Measurements from ENCODE around the gene RCE1.

- TF ChIP-seq EZH2 (IDR thresholded peaks at IDR 0.05; ENCODE audit: borderline replicate concordance, low read depth, low read length, severe bottlenecking): no peak
- no peak for TF ChIP-seq CTCF (IDR thresholded peaks at IDR 0.05; ENCODE audit: extremely low read depth in 1 of 2, insufficient read depth in 1 of 2, low read depth in 1 of 2, low read length in 2 of 2)
- TF ChIP-seq FOS (IDR thresholded peaks at IDR 0.05; ENCODE audit: borderline replicate concordance, insufficient read depth, low read length): no peak
- no peak for TF ChIP-seq POLR2A (IDR thresholded peaks at IDR 0.05; ENCODE audit: low read depth, low read length)
- TF ChIP-seq JUN (IDR thresholded peaks at IDR 0.05; ENCODE audit: borderline replicate concordance, insufficient read depth, insufficient read length, low read depth): no peak
- TF ChIP-seq MYC (IDR thresholded peaks at IDR 0.05; ENCODE audit: low read depth, low read length): no peak
- no peak for TF ChIP-seq POLR2AphosphoS5 (IDR thresholded peaks at IDR 0.05; ENCODE audit: insufficient read depth, low read depth, low read length)
Measured at GRCh38 chr11:66884443-66884842, 41.2 kb downstream of the RCE1 start.

Measured in endothelial cell of umbilical vein (primary cell).